ENCODE measurements around the gene IL1RAPL1.

The IL1RAPL1 gene

GRCh38 chrX:29422034-29422433 is 834.8 kb downstream of the IL1RAPL1 start:
- no peak for DNase-seq (ENCODE audit: low read depth in 2 of 2)

GRCh38 chrX:29431895-29432294 is 844.6 kb downstream of the IL1RAPL1 start:
- DNase-seq (ENCODE audit: low read depth in 2 of 2) = no peak

- DNase-seq (ENCODE audit: low read depth in 2 of 2) = no peak
These were observed 845.3 kb downstream of the IL1RAPL1 start for GRCh38 chrX:29432534-29432933.

GRCh38 chrX:29434939-29435338 is 847.7 kb downstream of the IL1RAPL1 start:
- DNase-seq (ENCODE audit: low read depth in 2 of 2) = no peak

GRCh38 chrX:29435396-29435795 is 848.1 kb downstream of the IL1RAPL1 start:
- DNase-seq (ENCODE audit: low read depth in 2 of 2) = no peak

- DNase-seq (ENCODE audit: low read depth in 2 of 2) = no peak
These were observed 860.6 kb downstream of the IL1RAPL1 start for GRCh38 chrX:29447867-29448266.

- DNase-seq (ENCODE audit: low read depth in 2 of 2) = no peak
These were observed 866.1 kb downstream of the IL1RAPL1 start for GRCh38 chrX:29453333-29453732.

GRCh38 chrX:29455702-29456101 is 868.5 kb downstream of the IL1RAPL1 start:
- DNase-seq (ENCODE audit: low read depth in 2 of 2) = no peak

GRCh38 chrX:29461039-29461438 is 873.8 kb downstream of the IL1RAPL1 start:
- DNase-seq (ENCODE audit: low read depth in 2 of 2) = no peak

GRCh38 chrX:29466456-29466855 is 879.2 kb downstream of the IL1RAPL1 start:
- no peak for DNase-seq (ENCODE audit: low read depth in 2 of 2)

GRCh38 chrX:29468911-29469494 is 881.8 kb downstream of the IL1RAPL1 start:
- DNase-seq (ENCODE audit: low read depth in 2 of 2) = no peak

GRCh38 chrX:29470030-29470429 is 882.8 kb downstream of the IL1RAPL1 start:
- no peak for DNase-seq (ENCODE audit: low read depth in 2 of 2)

GRCh38 chrX:29471829-29472228 is 884.6 kb downstream of the IL1RAPL1 start:
- DNase-seq (ENCODE audit: low read depth in 2 of 2) = no peak

- DNase-seq (ENCODE audit: low read depth in 2 of 2) = no peak
These were observed 890.6 kb downstream of the IL1RAPL1 start for GRCh38 chrX:29477878-29478277.

GRCh38 chrX:29478336-29479069 is 891.3 kb downstream of the IL1RAPL1 start:
- no peak for DNase-seq (ENCODE audit: low read depth in 2 of 2)

- DNase-seq (ENCODE audit: low read depth in 2 of 2) = no peak
These were observed 900.0 kb downstream of the IL1RAPL1 start for GRCh38 chrX:29487214-29487613.

GRCh38 chrX:29487714-29488113 is 900.5 kb downstream of the IL1RAPL1 start:
- DNase-seq (ENCODE audit: low read depth in 2 of 2) = no peak

- no peak for DNase-seq (ENCODE audit: low read depth in 2 of 2)
These were observed 901.7 kb downstream of the IL1RAPL1 start for GRCh38 chrX:29488919-29489318.

GRCh38 chrX:29490606-29491005 is 903.4 kb downstream of the IL1RAPL1 start:
- no peak for DNase-seq (ENCODE audit: low read depth in 2 of 2)

GRCh38 chrX:29491659-29492058 is 904.4 kb downstream of the IL1RAPL1 start:
- DNase-seq (ENCODE audit: low read depth in 2 of 2) = no peak

GRCh38 chrX:29496636-29497180 is 909.5 kb downstream of the IL1RAPL1 start:
- no peak for DNase-seq (ENCODE audit: low read depth in 2 of 2)

- no peak for DNase-seq (ENCODE audit: low read depth in 2 of 2)
These were observed 919.5 kb downstream of the IL1RAPL1 start for GRCh38 chrX:29506729-29507128.

GRCh38 chrX:29518100-29518499 is 930.9 kb downstream of the IL1RAPL1 start:
- no peak for DNase-seq (ENCODE audit: low read depth in 2 of 2)
